ENCODE results near the gene S1PR1.

DNA sequence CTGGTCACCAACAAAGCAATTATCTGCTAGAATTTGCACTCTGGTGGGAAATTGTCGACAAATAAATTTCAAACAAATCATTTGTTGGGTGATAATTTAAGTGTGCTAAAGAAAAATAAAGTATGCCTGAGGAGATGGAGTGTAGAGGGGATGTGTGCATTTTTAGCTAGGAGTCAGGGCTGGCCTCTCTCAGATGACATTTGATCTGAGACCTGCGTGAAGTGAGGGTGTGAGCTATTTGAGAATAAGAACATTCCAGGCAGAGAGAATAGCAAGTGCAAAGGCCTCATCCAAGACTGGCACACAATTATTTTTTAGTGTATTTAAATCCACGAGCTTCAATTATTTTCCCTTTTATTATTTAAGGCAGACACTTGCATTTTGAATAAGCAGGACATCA is 19.7 kb upstream of the S1PR1 start:
- TF ChIP-seq CTCF (IDR thresholded peaks at IDR 0.05) = no peak
- TF ChIP-seq EZH2phosphoT487 (IDR thresholded peaks at IDR 0.05) = no peak
- TF ChIP-seq EZH2 (IDR thresholded peaks at IDR 0.05) = no peak
